Inflammatory macrophage treated with lipopolysaccharide for 1 hour (primary cell): Measurements from ENCODE around the gene PTX3.

Experiments used
- DNase-seq, 2 donors: peaks; one replicate each; pipeline ENCODE4 v3.0.0-alpha.2; 2020 to 2022

The PTX3 gene

GRCh38 chr3:157436583-157437291, at the start of gene PTX3:
Gene PTX3 (plus strand): TSS chr3:157436850. CDS start chr3:157436934, 84 bp downstream.
- peak; percentile 95 for DNase-seq

DNA sequence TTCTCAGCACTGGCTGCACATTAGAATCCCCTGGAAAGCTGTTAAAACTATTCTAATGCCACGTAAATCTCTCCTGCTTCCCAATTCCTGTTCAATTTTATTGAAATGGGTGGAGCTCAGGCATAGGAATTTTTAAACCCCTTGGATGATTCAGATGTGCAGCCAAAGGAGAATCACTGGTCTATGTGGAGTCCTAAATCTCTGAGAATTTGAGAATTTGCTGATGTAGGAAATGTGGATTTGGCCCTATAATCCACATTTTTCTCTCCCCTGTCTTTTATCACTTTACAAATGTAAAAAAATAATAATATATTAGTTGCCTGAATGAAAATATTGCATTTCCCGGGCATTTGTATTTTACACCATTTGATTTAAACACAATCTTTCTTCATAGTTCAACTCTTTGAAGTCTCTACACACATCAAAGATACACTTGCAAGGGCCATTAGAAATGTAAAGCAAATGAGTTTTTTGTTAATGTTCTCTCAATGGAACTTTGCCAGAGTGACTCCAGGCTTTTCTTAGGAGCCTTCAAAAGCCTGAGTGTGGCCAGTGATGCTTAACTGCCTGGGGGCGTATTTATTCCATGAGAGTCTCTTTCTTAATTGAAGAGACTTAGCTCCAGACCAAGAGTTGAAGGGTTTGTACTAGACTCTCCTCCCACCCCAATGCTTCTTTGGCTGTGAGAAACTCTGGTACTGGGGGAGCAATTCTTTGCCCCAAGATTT, 48.8 kb upstream of the PTX3 start:
- DNase-seq = no peak

DNA sequence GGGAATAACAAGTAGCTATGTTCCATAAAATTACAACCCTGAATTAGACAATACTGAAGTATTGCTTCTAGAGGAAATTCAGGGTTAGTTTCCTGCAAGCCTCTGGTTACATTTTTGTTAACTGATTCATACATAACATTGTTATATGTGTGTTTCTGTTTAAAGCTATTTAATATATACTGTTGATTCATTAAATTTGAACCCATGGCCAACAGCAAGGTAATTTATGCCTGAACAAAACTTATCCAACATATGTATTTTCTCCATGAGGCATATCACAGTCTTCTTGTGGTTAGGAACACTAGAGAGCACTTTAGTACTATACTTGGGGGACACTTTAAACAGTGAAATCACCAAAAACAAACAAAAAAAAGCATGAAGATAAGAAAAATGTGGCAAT, 47.7 kb upstream of the PTX3 start:
- DNase-seq = no peak

DNA sequence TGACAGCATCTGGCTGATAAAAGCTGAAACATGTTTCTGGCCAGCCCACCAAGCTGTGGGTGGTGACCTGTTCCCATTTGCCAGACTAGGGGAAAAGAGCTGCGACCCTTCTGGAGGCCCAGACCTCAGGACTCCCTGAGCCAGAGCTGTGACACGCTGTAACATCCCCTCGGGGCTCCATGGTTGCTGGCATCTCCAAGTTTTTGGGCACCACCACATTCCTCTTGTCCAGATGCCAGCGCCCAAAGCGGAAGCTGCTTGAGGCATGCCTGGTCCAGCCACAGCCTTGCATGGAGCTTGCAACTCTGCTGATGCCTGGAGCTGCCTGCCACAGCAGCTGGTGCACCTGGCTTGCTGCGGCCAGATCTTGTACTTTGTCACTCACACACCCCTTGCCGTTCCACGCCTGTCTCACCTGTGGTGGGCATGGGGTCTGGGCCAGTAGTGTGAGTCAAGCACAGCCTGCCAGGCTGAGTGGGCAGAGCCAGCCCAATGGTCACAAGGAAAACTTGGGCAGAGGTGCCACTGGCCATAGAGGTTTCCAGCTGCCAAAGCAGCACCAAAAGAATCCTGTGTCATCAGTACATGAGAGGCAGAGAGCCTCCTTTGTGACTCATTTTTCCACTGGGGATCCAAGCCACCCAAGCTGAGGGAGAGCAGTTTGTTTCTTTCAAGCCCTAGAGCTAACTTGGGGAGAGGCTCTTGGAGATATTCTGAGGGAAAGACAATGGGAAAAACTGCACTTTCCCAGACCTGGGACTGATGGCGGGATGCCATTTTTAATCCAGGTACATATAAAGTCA, 45.7 kb upstream of the PTX3 start:
- DNase-seq = no peak

GRCh38 chr3:157392104-157392503, 44.5 kb upstream of the PTX3 start:
- DNase-seq = no peak

DNA sequence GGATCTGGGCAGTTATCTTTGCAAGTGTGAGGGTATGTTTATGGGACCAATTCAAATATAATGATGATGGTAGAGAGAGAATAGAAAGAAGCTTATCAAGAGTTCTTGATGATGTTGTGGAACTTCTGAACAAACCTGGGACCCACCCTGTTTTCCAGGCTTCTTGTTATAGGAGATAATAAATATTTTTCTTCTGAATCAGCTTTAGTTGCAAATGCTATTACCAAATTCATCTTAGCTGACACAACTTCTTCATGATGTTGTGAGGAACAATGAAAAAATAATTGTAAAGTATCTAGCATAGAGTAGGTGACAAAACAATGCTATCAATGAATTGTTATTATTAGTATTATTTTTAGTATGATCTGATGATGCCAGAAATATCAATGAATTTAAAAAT, 43.5 kb upstream of the PTX3 start:
- DNase-seq = no peak

DNA sequence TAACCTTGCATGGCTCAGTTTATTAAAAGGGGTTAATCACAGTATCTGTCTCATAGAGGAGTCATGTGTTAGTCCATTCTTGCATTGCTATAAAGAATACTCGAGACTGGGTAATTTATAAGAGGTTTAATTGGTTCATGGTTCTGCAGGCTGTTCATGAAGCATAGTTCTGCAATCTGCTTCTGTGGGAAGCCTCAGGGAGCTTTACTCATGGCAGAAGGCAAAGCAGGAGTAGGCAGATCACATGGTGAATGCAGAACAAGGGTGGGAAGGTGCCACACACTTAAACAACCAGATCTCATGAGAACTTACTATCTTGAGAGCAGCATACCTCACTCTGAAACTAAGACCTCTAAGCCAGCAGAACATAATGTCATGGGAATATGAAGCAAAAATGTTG, 42.2 kb upstream of the PTX3 start:
- peak; percentile 5 to 76 for DNase-seq

DNA sequence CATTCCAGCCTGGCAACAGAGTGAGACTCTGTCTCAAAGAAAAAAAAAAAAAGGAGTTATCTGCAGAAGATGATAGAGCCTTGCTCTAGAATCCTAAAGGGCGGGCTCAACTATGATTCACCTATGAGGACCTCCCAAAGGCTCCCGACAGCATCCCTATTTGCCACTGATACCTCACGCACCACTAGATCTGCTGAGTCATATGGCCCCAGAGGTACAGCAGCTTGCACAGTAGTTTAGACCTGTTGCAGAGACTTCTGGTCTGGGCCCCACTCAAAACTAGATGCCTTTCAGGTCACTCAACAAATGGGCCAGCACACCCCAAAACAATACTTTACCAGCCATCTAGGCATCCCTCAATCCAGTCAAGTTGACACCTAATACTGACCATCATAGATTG, 38.1 kb upstream of the PTX3 start:
- no peak for DNase-seq

GRCh38 chr3:157404381-157404780, 32.3 kb upstream of the PTX3 start:
- DNase-seq = peak; percentile 35 to 48

DNA sequence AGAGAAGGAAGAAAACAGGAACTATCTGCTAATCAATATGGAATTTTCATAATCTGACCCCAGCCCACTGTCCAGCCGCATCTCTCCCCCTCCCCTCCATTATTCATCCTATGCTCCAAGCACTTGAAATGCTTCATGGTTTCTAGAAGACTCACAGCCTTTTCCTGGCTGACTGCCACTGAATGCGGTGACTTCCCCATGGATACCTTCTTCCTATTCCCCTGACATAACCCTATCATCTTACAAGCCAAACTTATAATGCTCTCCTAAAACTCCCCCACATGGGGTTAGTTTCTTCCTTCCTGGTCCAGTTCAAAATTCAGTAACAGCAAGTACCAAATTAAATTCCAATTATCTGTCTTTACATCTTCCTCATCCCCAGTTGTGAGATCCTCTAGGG, 31.2 kb upstream of the PTX3 start:
- DNase-seq = no peak

GRCh38 chr3:157406394-157406793, 30.3 kb upstream of the PTX3 start:
- DNase-seq = no peak

- DNase-seq = no peak
Observed at GRCh38 chr3:157407769-157408168, 28.9 kb upstream of the PTX3 start.

GRCh38 chr3:157408499-157409149, 28.0 kb upstream of the PTX3 start:
- DNase-seq = no peak

DNA sequence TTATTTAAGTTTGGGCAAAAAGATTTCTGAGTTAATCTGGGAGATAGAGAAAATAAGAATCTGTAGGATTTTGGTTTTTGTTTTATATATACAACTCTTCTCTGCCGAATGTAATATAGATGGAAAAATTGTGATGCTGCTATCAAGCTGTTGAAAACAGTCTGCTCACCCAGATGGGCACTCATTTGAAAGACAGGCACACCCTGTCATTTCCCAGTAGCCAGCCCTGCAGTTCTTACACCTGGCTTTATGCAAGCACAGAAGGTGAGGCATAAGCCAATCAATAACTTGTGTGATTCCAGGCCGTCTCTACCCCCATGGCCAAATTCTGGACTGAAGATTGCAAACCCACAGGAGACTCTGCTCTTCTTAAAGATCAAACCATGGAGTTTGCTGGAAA, 27.1 kb upstream of the PTX3 start:
- no peak for DNase-seq

DNA sequence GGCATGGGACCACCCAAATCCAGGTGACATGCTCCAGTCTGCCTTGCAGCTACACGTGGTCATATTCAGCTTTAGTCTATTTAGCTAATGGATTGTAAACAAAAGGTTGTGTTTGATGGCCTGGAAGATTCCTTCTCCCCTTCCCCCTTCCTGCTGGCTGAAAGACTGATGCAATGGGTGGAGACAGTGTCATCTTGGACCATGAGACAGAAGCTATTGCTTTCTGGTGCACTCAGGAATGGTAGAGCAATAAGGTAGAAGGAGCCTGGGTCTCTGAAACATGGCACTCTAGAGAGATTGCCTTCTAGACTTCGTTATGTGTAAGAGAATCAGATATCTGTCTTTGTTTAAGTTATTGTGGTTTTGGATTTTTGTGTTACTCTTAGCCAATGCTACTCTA, 25.7 kb upstream of the PTX3 start:
- DNase-seq = no peak

DNA sequence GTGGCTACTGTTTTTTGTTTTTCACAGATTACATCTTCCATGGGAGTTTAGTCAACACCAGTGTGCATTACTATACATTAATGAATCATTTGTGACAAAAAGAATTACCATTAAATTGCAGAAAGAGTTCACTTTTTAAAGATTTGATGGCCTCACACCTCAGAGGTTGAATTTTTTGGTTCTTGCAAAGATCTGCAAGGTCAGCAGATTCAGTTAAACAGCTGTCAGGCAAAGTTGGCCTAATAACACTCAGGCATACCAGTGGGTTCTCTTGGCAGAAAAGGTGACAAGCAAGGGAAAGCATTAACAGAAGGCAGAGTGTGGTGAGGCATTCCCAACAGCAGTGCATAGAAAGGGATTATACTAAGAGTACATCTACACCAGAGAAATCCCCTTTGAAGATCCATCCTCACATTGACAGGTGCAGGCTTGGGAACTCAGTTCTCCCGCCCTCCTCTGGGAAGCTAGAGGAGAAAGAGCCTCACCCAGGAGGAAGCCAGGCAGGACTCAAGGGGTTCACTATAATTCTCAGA, 24.3 kb upstream of the PTX3 start:
- no peak for DNase-seq

- DNase-seq = no peak
Observed at GRCh38 chr3:157414861-157415260, 21.8 kb upstream of the PTX3 start.

DNA sequence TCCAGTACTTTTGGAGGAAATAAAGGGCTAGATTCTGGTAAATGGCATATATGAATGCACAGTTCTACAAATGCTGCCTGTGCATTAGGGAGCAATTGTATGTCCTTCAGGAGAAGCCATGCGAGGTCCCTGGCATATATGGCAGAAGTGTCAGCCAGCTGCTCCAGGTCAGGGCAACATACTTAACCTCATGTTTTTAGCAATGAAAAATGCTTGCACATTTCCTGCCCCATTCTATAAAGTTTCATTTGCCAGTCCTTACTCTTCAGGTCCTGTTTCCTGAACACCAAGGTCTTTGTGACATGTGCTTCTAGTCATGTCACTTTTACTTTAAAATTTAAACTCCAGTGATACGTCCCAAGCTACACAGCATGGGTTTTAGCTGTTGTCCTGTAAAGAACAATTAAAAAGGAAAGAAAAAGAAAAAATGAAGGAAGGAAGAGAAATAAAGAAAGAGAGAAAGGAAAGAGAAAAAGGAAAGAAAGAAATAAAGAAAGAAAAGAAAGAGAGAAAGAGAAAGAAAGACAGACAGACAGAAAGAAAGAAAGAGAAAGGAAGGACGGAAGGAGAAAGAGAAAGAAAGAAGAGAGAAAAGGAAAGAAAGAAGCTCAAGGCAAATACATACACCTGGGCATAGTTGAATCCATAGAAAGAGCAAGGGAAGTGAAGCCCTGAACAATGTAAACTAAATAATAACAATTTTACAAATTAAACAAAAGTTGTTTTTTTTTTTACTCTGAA, 20.1 kb upstream of the PTX3 start:
- DNase-seq = no peak

GRCh38 chr3:157417247-157417646, 19.4 kb upstream of the PTX3 start:
- DNase-seq = no peak

GRCh38 chr3:157418104-157418503, 18.5 kb upstream of the PTX3 start:
- no peak for DNase-seq

DNA sequence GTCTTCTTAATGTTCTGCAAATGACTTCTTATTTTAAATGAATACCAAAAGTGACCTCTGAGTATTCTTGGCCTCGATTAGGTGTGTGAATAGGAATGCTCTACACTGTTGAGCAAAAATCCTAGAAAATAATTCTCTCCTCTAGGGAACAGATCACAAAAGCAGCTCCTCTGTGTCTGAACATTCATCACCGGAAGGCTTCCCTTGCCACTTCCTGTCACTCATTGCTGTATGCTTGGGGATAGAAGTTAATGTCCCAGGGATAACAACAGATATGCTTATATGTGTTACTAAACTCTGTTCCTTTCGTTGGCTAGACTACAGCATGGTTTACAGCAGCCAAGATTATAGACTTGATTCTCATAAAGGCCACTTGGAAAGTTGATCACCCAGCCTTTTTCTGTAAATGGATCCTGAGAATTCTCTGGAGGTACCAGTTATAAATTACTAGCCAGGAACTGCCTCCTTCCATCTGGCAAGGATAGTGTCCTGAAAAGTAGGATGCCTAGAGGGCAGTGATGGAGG, 16.0 kb upstream of the PTX3 start:
- DNase-seq = no peak

DNA sequence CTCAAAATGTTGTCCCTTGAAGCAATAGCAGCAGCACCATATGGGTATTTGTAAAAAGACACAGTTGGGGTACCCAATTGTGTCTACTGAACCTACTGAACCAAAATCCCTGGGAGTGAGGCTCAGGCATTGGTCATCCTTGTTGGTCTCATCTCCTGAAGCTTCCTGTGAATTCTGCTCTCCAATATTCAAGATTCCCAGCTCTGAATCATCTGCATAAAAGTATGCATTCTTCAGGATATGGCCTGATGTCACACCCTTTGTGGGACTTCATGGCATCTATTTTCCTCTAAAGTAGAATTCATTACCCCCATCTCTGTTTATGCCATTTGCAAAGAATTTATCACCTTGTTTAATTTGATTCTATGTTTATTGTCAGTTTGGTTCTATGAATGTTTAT, 13.3 kb upstream of the PTX3 start:
- DNase-seq = no peak
